Cortex of kidney (tissue), 1 donor: ENCODE measurements around the gene MAP3K14.
"Not testable (repeated sequence)": the region's sequence is repeated elsewhere in the genome, so short reads cannot be mapped to it uniquely, and the experiment has no call there.

Experiments
- DNase-seq: peaks from one replicate; lab custom pipeline; 2025; lab: John Stamatoyannopoulos, UW

MAP3K14 gene

DNA sequence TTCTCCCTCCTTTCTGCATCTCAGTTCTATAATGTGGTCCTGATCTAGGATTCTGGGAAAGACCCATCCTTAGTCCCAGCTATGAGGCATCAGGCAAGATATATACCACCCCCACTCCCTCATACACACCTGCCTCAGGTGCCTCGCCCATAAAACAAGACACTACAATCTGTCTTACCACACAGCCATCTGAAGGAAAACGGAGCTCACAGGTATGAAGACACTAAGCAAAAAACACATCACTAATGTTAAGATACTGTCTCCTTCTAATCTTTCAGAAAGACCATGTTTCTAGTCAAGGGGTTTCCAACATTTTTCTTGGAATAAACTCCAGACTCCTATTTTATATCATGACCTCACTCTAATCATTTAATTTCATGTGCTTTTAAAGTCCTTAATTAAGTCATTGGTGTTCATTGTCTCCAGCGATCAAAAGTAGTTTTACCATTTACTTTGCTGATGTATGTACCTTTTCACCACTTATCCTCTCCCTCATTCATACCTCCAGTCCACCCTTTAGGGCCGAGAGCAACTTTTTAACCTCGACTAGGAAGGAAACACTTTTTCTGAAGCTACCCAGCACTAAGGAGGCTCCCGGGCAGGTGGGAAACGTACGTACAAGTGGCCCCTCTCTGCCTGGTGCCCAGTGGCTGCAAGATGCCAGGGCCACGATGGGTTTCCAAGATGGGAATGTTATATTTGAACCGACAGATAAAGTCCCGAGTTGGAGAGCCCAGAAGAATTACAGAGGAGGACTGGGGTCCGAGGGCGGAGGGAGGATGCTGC, 979 bp downstream of the MAP3K14 start:
- no peak for DNase-seq

DNA sequence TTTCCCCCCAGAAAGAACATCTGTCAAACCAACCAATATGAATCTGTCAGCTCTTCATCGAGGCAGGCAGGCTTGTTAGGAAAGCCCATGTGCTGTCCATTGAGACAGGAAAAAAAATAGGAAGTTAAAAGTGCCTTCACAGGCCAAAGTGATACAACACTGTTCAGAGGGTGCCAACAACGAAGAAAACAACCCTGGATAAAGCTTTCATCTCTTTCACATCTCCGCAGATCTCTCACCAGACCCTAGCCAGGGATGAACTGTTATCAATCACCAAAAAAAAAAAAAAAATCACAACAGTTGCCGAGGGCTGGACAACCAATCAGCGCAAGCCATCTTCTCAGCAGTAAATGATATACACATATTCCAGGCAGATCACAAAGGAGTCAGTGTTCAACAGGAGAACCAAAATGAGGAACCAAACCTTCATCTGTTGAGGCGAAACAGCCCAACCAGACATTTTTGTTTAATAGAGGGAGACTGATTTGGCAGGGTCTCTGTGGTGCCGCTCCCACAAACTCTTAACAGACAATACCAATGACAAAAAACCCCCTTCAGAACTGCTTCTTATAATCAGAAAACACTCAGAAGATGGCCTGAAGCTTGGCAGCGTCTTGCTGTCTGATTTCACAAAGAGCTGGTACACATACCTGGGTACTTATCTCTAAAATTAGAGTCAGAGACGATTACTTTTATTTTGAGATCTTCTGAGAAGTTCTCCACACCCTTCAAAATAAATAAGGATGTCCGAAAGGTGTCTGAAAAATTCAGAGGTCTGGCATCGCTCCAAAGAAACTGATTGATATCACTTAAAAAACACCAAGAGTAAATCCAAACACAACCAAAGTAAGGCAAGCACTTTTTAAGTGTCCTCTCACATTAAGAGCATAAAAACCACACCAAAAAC, 1.8 kb downstream of the MAP3K14 start:
- no peak for DNase-seq

DNA sequence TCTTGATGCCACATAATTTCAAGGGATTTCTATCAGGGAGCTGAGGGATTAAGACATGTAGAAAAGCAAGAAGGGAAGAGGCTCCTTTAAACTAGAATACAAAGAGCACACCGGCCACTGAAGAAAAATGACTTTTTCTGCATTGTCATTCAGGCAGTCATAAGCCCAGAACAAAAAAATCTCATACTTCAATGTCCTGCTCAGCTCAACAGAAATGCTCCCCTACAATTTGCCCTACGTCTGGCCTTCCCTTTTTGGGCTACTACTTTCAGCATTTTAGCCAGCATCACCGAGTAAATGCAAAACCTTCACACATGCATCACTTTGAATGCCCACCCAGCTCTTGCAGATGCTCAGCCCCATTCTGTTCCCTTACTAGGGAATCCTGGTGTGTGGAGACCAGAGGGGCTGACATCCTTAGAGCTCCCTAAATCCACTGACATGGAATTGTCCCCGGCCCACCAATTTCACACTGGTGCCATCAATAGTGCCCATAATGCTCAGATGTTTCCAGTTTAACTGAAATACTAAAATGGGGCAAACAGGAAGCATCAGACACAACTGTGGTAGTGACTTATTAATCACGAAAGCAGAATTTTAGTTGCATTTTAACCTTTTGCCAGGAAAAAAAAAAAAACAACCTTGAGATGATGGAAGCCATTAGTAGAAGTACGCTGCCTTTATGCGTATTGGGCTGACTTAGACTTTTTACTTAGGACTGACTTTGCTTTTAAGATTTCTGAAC, 2.7 kb downstream of the MAP3K14 start:
- DNase-seq: no peak

DNA sequence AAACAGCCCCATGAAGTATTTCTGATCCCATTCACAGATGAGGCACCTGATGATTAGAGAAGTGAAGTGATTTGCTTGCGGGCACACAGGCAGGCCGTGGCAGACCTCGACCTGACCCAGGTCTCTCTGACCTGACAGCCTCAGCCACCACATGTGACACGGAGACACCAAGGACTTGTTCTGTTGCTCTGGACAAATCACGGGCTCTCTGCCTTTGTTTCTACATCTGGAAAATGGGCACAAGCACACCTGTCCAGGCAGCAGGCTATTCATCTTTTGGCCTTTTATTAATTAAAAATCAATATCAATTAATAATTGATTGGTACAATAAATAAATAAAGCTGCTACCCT, 3.4 kb downstream of the MAP3K14 start:
- DNase-seq: no peak

DNA sequence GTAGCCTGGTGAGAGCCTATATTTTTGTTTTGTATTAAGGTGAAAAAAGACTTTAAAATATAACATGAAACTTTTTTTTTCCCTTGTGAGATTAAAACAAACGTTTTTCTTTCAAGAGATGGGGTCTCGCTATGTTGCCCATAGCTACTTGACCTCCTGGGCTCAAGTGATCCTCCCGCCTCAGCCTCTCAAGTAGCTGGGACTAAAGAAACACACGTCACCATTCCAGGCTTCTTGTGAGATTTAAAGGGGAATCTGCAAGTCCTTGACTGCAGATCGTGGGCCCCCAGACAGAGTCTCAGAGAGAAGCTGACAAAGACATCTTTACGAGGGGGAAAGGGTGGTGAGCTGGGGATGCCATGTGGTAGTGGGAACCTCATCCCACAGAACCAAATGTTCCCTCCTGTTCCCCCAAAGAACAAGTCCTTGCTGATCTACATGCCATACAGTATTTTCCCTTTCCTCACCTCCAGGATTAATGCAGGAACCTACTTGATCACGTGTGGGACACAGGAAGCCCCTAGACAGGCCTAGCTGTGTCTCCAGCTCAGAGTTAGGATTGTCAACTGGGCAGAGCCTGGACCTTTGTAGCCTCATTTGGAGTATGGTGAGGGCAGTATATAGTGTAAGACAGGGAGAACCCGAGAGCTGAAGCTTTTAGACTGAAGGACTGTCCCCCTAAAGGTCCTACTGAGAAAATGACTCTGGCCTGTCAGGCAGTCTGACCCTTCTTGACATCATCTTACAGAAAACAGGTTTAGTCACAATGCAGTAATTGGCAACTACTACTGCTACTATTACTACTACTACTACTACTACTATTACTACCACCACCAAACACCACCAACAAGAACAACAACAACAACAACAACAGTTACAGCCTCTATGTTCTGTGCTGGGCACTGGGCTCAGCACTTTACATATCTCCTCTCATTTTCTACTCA, 4.1 kb downstream of the MAP3K14 start:
- DNase-seq: no peak

DNA sequence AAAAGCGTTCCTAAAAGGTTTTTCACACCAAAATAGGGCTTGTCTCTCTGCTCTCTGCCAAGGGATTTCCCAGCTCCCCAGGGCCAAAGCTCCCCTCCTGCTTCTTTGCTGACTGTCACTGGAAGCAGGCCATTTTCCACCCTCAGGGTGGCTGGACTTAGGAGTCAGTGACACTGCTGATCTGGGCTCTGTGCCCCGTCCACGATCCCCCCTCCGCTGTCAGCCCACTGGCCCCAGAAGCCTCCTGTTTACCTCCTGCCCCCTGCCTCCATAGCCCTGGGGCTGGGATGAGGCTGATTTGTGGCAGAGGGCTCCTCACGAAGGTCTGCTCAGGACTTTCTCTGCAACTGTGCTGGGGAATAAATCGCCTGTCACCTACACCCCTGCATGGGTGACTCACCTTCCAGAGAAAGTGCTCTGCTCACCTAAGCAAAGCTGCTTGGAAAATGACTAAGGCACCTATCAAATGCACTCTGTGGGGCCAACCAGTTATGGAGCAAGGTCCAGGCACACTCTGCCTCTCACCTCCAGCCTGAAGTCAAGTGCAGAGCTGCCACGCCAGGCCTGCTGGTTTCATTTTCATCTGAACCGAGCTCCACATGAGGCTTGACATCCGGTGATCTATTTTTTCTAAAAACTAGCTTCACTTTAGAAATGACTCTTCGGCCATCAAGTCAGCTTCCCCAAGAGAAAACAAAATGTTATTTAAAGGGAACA, 4.9 kb downstream of the MAP3K14 start:
- no peak for DNase-seq

DNA sequence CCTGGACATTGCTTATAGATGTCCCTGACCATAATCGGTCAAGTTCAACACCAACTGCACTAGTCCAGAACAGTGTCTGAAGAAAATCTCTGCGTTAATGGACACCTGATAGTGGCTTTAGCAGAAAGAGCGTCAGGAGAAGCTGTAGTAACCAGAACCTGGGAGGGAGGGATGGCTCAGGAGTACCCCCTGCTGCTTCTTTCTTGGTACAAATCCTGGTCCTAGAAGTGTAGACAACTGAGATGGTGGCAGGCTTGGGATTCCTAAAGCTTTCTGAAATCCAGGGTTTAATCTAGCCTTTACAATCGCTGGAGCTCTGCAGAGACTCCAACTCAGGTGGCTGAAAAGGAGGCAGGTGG, 5.4 kb downstream of the MAP3K14 start:
- no peak for DNase-seq

DNA sequence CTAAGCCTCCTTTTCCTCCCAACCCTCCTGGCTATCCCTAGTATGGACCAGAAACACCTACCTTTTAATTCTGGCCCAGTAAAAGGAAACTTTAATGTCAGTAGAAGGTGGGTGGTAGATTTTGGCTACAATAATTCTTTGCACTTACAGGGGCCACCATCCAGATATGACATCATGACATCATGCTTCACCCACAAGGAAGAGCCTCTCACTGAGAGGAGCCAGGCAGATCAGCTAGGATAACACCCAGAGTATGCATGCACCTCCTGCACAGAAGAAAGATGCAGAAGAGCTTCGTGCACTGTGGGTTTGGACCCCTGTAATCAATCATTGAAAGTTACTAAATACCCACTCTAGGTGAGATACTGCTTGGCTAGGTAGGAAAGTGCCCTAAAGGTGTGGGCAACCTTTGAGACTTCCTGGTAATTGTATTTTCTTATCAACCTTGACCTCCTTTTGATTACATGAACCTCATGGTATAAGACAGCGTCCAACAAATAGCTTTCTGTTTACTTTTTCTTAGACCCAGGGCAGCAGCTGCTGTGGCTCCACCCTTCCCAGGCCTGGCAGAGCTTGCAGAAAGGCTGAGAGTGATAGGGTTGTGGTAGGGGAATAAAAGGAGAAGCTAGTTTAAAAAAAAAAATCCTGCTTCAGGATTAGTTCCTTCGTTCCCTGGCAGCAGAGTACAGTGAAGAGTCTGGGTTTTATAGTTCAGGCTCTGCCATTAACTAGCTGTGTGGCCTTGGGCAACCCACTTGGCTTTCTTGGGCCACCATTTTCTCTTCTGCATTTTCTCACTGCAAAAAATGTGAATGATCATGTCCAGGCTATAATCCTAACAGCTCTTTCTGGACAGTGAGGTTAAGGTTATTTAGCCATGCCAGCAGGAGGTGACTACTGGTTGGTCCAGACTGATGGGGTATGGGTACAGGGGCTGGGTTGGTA, 6.2 kb downstream of the MAP3K14 start:
- DNase-seq: no peak

DNA sequence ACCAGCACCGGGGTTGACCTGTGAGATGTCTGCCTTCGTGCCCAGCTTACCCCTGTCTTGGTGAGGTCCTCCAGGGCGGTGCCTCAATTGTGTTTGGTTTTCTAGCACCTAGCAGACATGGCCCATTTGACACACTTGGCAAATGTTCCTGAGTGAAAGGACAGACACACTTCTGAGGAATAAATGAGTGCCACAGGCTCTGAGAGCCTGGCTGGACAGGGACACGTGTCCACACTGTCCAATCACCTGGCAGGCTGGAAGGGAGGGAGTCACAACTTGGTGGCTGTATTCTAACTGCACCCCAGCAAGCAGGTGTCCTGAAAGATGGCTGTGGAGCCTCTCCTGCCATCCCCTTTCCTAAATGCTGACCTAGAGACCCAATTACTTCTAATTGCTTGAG, 7.4 kb downstream of the MAP3K14 start:
- DNase-seq: no peak

DNA sequence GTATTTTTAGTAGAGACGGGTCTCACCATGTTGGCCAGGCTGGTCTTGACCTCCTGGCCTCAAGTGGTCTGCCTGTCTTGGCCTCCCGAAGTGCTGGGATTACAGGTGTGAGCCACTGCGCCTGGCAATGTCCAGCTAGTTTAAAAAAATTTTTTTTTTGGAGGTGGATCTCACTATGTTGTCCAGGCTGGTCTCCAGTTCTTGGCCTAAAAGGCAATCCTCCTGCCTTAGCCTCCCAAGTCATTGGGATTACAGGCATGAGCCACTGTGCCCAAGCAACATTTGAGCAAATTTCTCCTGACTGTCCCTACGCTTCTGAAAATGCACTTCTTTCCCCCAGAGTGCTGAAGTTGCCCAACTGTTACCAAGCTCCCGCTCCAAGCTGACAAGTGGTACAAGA, 8.0 kb downstream of the MAP3K14 start:
- DNase-seq: no peak

DNA sequence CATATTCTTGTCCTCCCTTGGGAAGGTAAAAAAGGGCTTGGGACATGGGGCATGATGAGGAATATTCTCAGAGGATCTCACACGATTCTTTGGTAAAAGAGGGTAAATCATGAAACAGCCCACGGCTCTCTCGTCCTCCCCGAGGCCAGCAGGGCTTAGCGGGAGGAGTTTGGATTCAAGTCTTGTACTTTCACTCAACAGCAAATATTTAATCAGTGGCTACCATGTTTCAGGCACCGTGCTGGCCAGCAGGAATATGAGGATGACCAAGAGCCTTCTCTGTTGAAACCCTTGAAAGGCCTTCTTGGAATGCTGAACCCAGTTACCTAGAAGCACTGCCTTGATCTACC, 8.8 kb downstream of the MAP3K14 start:
- no peak for DNase-seq

DNA sequence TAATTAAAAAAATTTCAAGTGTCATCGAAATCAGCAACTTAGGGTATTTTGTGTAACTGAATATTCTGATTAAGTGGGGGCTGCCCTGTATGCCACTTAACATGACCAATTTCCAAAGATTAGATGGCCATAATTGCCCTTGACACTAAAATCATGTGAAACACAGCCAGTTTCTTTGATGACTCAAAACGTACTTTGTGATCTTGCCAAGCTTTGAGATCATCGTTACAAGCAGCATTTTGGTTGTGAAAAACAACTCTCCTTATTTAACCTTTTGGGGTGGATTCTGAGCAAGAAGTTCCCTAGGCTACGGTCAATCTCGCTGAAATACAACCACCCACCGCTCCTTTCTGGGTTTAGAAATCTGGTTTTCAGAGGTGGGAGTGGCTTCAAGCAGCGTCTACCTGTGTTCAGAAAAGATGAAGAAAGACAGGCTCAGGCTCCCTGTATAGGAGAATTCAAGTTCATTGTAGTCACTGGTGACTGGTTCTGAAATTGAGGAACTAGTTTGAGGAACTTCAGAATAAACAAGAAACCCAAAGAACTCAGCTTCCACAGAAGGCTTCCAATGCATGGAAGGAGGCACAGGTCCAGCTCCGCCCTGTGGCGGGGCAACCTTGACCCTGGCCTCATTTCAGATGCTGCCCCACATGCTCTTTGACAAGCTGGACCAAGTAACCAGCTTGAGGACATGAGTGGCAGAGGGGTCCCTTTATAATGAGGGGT, 9.4 kb downstream of the MAP3K14 start:
- no peak for DNase-seq

DNA sequence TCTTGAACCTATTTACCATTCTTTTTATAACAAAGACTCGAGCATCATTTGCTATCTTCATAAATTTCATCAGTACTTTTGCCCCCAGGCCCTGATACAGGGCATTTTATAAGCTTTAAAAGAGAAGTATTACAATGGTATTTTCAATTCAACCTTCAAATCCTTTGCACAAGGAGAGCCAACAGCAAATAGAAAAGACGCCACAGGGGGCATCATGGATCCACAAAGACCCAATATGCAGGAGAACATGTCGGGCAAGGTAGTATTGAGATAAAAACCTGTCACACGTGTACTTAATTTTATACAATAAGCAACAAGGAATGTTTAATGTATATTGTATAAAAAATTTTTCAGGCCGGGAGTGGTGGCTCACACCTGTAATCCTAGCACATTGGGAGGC, 10.2 kb downstream of the MAP3K14 start:
- no peak for DNase-seq

DNA sequence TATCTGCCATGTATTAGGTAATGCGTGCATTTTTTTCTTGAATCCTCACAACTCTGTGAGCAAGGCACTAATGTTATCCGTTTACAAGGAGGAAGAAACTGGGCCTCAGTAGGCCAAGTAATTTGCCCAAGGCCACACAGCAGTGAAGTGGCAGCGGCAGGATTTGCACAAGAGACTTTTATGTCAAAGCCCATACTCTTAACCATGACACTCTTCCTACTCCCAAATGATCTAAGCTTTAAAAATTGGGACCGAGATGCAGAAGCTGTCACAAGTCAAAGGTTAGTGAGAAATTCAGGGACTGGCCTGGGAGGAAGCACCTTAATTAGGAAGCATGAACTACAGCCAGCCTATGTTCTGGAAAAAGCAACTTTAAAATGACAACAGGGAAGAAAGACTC, 10.7 kb downstream of the MAP3K14 start:
- DNase-seq: no peak

DNA sequence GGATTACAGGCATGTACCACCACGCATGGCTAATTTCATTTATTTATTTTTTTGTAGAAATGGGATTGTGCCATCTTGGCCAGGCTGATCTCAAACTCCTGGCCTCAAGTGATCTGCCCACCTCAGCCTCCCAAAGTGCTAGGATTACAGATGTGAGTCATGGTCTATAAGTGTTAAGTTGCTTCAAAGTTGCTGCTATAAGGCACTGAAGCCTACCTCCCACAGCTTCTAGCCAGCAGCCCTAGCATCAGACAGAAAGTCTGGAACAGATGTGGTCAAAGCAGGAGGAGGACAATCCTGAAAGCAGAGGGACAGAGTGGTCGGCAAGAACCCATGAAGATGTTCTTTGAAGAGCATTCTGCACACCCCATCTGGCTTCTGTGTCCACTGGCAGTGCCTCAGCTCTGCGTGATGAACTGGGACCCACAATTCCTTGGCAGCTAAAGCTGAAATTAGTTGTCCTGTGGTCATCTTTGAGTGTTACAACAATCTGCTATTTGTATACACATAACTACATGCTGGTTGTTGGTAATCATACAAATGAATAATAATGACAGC, 11.2 kb downstream of the MAP3K14 start:
- DNase-seq: no peak

DNA sequence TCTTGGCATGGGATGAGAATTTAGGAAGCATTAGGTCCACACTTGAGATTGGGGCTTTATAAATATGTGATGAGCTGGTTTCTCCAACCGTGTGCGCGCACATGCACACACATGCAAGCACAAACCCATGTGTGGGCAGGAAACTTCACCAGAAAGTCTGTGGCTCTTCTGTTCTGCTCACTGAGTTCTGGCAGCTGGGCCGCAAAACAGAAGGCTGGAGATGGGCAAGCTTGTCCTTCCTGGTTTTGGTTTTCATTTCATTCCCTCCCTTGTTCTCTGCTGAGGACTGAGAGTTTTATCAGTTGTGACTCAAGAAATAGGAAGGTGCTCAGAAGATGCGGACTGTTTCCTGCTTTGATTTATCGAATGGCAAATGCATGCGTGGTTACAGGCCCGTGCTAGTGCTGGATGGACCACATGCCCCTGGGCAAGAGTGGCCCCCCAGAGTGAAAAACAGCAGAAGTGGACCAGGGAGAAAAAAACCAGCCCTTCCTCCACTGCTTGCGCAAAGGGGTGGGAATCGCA, 14.1 kb downstream of the MAP3K14 start:
- DNase-seq: no peak

DNA sequence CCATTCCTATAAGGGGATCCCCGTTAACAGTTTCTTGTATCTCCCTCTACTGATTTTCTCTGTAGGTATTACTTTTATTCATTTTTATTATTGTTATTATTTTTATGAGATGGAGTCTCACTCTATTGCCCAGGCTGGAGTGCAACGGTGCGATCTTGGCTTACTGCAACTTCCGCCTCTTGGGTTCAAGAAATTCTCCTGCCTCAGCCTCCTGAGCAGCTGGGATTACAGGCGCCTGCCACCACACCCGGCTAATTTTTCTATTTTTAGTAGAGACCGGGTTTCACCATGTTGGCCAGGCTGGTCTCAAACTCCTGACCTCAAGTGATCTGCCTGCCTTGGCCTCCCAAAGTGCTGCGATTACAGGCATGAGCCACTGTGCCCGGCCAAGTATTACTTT, 14.6 kb downstream of the MAP3K14 start:
- not testable (repeated sequence) for DNase-seq

DNA sequence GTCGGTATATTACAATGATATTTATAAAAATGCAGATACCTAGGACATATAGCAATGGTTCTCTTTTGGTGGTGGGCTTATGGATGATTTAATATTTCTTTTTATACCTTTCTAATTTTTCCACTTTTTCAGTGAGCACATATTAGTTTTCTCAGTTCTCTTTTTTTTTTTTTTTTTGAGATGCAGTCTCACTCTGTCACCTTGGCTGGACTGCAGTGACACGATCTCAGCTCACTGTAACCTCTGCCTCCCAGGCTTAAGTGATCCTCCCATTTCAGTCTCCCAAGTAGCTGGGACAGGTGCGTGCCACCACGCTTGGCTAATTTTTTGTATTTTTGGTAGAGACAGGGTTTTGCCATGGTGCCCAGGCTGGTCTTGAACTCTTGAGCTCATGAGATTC, 15.1 kb downstream of the MAP3K14 start:
- DNase-seq: no peak
